ENCODE data around the gene NDRG3. TPM values are rescaled to one million over a fixed set of nuclear protein-coding genes. Genes with fewer than 3 reads are reported as not detected.
"Not testable (repeated sequence)": the region's sequence is repeated elsewhere in the genome, so short reads cannot be mapped to it uniquely, and the experiment has no call there.

The NDRG3 gene
- total RNA-seq, 1 donor from 2014 or later = 11.3 TPM

- DNase-seq (ENCODE audit: low read depth) = no peak
- no peak overlapping the region for H3K4me3 ChIP-seq (ENCODE audit: low read depth, low read length)
- no peaks in the 10 kb centered on the region for H3K36me3 ChIP-seq (ENCODE audit: control insufficient read depth, insufficient read depth, low read length)
- no peak for FAIRE-seq
- H3K27me3 ChIP-seq (ENCODE audit: control insufficient read depth, insufficient read depth, low read length) = no peaks in the 10 kb centered on the region
- TF ChIP-seq CTCF (IDR thresholded peaks at IDR 0.05; ENCODE audit: insufficient read depth, low read length, severe bottlenecking) = no peak
These were observed 28.9 kb downstream of the NDRG3 start for GRCh38 chr20:36717021-36717420.

- no peak for TF ChIP-seq CTCF (IDR thresholded peaks at IDR 0.05; ENCODE audit: insufficient read depth, low read length, severe bottlenecking)
- no peak for FAIRE-seq
- DNase-seq (ENCODE audit: low read depth) = no peak
- H3K27me3 ChIP-seq (ENCODE audit: control insufficient read depth, insufficient read depth, low read length) = no peaks in the 10 kb centered on the region
- H3K36me3 ChIP-seq (ENCODE audit: control insufficient read depth, insufficient read depth, low read length) = no peaks in the 10 kb centered on the region
- H3K4me3 ChIP-seq (ENCODE audit: low read depth, low read length) = no peak overlapping the region
These were observed 33.1 kb downstream of the NDRG3 start for GRCh38 chr20:36712775-36713174.

- FAIRE-seq = no peak
- TF ChIP-seq CTCF (IDR thresholded peaks at IDR 0.05; ENCODE audit: insufficient read depth, low read length, severe bottlenecking) = no peak
These were observed 36.8 kb downstream of the NDRG3 start for GRCh38 chr20:36709126-36709525.

GRCh38 chr20:36703530-36703929 lies 42.4 kb downstream of the NDRG3 start:
- H3K4me3 ChIP-seq (ENCODE audit: low read depth, low read length) = no peak overlapping the region
- FAIRE-seq (no peak), DNase-seq (ENCODE audit: low read depth) (no peak)
- no peaks in the 10 kb centered on the region for H3K27me3 ChIP-seq (ENCODE audit: control insufficient read depth, insufficient read depth, low read length)
- no peaks in the 10 kb centered on the region for H3K36me3 ChIP-seq (ENCODE audit: control insufficient read depth, insufficient read depth, low read length)
- TF ChIP-seq CTCF (IDR thresholded peaks at IDR 0.05; ENCODE audit: insufficient read depth, low read length, severe bottlenecking) = no peak

More at GRCh38 chr20:36709126-36709525, 36.8 kb downstream of the NDRG3 start:
- DNase-seq (ENCODE audit: low read depth) = no peak
- no peaks in the 10 kb centered on the region for H3K36me3 ChIP-seq (ENCODE audit: control insufficient read depth, insufficient read depth, low read length)
- H3K27me3 ChIP-seq (ENCODE audit: control insufficient read depth, insufficient read depth, low read length) = no peaks in the 10 kb centered on the region
- no peak overlapping the region for H3K4me3 ChIP-seq (ENCODE audit: low read depth, low read length)

GRCh38 chr20:36700438-36700837 lies 45.5 kb downstream of the NDRG3 start:
- TF ChIP-seq CTCF (IDR thresholded peaks at IDR 0.05; ENCODE audit: insufficient read depth, low read length, severe bottlenecking) = no peak
- Histone ChIP-seq H3K4me3 (ENCODE audit: low read depth, low read length) (no peak overlapping the region), H3K27me3 (ENCODE audit: control insufficient read depth, insufficient read depth, low read length) (no peaks in the 10 kb centered on the region), H3K36me3 (ENCODE audit: control insufficient read depth, insufficient read depth, low read length) (no peaks in the 10 kb centered on the region)
- FAIRE-seq (no peak), DNase-seq (ENCODE audit: low read depth) (no peak)

- not testable (repeated sequence) for H3K27me3 ChIP-seq (ENCODE audit: control insufficient read depth, insufficient read depth, low read length); H3K4me3 ChIP-seq (ENCODE audit: low read depth, low read length); DNase-seq (ENCODE audit: low read depth); H3K36me3 ChIP-seq (ENCODE audit: control insufficient read depth, insufficient read depth, low read length); FAIRE-seq
These were observed 50.4 kb downstream of the NDRG3 start for GRCh38 chr20:36695467-36695866.
